Pancreas (tissue), 10 donors: ENCODE results near the gene P3H3. TPM values are rescaled to one million over a fixed set of nuclear protein-coding genes. Genes with fewer than 3 reads are reported as not detected.

Source experiments
- ATAC-seq, 4 donors: fragments of 200-7000 bp; cut with Tn5 transposase; one replicate each; pipeline versions ENCODE4 v1.8.0 to v1.9.1; 2020; ENCODE audit warnings: mild to moderate bottlenecking in 4 of 4, moderate library complexity in 4 of 4
- DNase-seq, 6 donors: peaks; one replicate each; pipeline ENCODE4 v3.0.0-alpha.2; 2020
- FAIRE-seq: peaks from 2 replicates; lab custom pipeline; 2012; peaks lifted over from hg19 to GRCh38; lab: Jason Lieb, UNC
- H3K27ac ChIP-seq, 4 donors: fragments of 200-600 bp; sonication (generic); 1 replicate in 3 of 4; 2 replicates in 1 of 4; pipeline versions ENCODE4 v1.5.0 to v1.8.0; 2020
- H3K27me3 ChIP-seq, 4 donors: fragments of 200-600 bp; one replicate each; pipeline ENCODE4 v1.8.0; 2021
- H3K36me3 ChIP-seq, 3 donors: fragments of 200-600 bp; sonication (generic) in 1 of 3; one replicate each; pipeline versions ENCODE4 v1.5.0 to v1.8.0; 2020 to 2021
- H3K4me1 ChIP-seq, 3 donors: fragments of 200-600 bp; one replicate each; pipeline ENCODE4 v1.8.0; 2021
- H3K4me3 ChIP-seq, 4 donors: fragments of 200-600 bp; sonication (generic) in 2 of 4; one replicate each; pipeline versions ENCODE4 v1.5.0 to v1.8.0; 2020 to 2021
- H3K9me3 ChIP-seq, 4 donors: fragments of 200-600 bp; one replicate each; pipeline ENCODE4 v1.8.0; 2021
- CTCF ChIP-seq, 4 donors: fragments of 200-600 bp; sonication (generic) in 3 of 4; IDR thresholded peaks; one replicate each; pipeline versions ENCODE4 v1.5.0 to v1.8.0; 2021; ENCODE audit warnings: antibody characterized with exemption in 4 of 4
- WGBS, 2 donors: extraction: QIAGEN DNeasy Blood & Tissue Kit; methylation state at CpG; one replicate each; pipeline ENCODE4 v1.1.7; 2013; 5-methylcytosine and 5-hydroxymethylcytosine counted together
- intact Hi-C, 3 donors: fragments of 100-400 bp; cut with DNase I; formaldehyde crosslinking; loops; one replicate each; pipeline versions ENCODE4 v1.11.1 to v1.14.2; 2022
- polyA plus RNA-seq, 2 donors: library from polyadenylated mRNA; stranded (reverse); fragments of 200-250 nt; gene quantifications; one replicate each; pipeline ENCODE4 v1.2.3, GENCODE V29; 2013
- total RNA-seq, 6 donors: library from RNA; stranded (reverse); fragmentation: NEBNext Ultra II Directional in 4 of 6; extraction: Animal tissue kit (Norgen Biotek cat#: 25700) in 4 of 6; gene quantifications; one replicate each; pipeline versions ENCODE4 v1.2.1 to v1.2.4, GENCODE V29; 2021 to 2023
- donor health status: healthy with polysubstance abuse.
- donor health status: DM: no; HTN: no; CAD: no; lungs with moderate emphysema.
- donor health status: DM: no; HTN: no; CAD: no.
- donor health status: control.
- donor health status: control.
- donor health status: Bipolar disorder and iron deficiency.
- donor health status: DM: yes; HTN: yes; CAD: no.
- donor health status: DM: no; HTN: no; CAD: no.
- donor health status: DM: no; HTN: no; CAD: no.
- donor health status: DM: yes; HTN: yes; CAD: no.

P3H3 gene
- total and polyA plus RNA-seq, 8 donors, result 5.6 to 32.8 (median 10.2) TPM

DNA sequence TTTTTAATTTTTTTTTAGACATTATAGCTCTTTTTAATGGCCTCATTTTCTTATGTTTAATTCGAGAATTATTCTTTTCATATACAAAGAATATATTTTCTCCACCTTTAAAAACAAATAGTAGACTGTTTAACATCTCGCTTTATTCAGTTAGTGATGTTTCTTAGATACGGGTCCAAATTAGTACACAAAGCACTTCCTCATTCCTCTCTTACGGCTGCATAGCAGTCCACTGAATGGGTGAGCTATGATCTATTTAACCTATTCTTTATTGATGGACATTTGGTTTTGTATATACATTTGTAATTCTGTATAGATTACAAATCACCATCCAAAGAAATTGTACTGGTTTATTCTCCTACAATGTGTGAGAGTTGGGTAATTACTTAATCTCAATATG is 14.8 kb upstream of the P3H3 start:
- WGBS, 2 donors, result 19 to 39% methylated on average over 4 of the region's 4 CpGs
- DNase-seq (no peak), FAIRE-seq (no peak), ATAC-seq (no peak)
- intact Hi-C loops, result no loop called here
- no peak overlapping the region for H3K27ac ChIP-seq
- no peaks in the 10 kb centered on the region for H3K27me3 ChIP-seq
- no peak for TF ChIP-seq CTCF (IDR thresholded peaks at IDR 0.05)
- H3K9me3 ChIP-seq, result no peaks in the 10 kb centered on the region
- no peak overlapping the region for H3K4me3 ChIP-seq
- H3K4me1 ChIP-seq, result no peaks in the 10 kb centered on the region
- H3K36me3 ChIP-seq, result no peaks in the 10 kb centered on the region

DNA sequence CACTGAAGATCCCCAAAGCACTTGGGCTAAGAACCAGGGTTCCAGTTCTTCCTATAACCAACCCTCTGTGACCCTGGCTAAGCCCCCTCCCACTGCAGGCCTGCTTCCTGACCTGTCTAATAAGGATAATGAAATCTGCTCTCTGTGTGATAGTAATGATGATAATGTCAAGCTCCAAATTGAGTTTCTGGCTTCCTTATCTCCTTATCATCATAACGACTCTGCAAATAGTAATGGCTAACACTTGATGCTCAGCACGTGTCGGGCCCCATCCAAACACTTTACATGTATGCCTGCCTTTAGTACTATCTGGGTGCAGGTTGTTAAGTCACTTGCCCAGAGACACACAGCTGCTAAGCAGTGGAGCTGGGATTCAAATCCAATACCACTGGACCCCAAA is 11.6 kb upstream of the P3H3 start:
- no peaks in the 10 kb centered on the region for H3K36me3 ChIP-seq
- WGBS, 2 donors, result 34 to 35% methylated on average over 3 of the region's 3 CpGs
- H3K4me3 ChIP-seq, result no peak overlapping the region
- no peaks in the 10 kb centered on the region for H3K9me3 ChIP-seq
- TF ChIP-seq CTCF (IDR thresholded peaks at IDR 0.05), result no peak
- intact Hi-C loops, result no loop called here
- no peak for DNase-seq
- no peak for ATAC-seq
- H3K27me3 ChIP-seq, result no peaks in the 10 kb centered on the region
- no peaks in the 10 kb centered on the region for H3K4me1 ChIP-seq
- H3K27ac ChIP-seq, result no peak overlapping the region
- no peak for FAIRE-seq

- no peak overlapping the region for H3K27ac ChIP-seq
- H3K9me3 ChIP-seq, result no peaks in the 10 kb centered on the region
- FAIRE-seq (no peak), DNase-seq (peak in 1 of 6 donors; percentile 38), ATAC-seq (no peak)
- H3K36me3 ChIP-seq, result no peaks in the 10 kb centered on the region
- H3K4me1 ChIP-seq, result no peaks in the 10 kb centered on the region
- intact Hi-C loops, result no loop called here
- TF ChIP-seq CTCF (IDR thresholded peaks at IDR 0.05), result no peak
- WGBS, 2 donors, result 58 to 68% methylated on average over 8 of the region's 8 CpGs
- no peaks in the 10 kb centered on the region for H3K27me3 ChIP-seq
- no peak overlapping the region for H3K4me3 ChIP-seq
These were observed 11.1 kb upstream of the P3H3 start for GRCh38 chr12:6817098-6817497.

GRCh38 chr12:6817662-6818157 is 10.5 kb upstream of the P3H3 start:
- WGBS, 2 donors, result 68 to 85% methylated on average over 20 of the region's 20 CpGs
- Histone ChIP-seq H3K27ac (no peak overlapping the region), H3K4me1 (no peaks in the 10 kb centered on the region), H3K36me3 (no peaks in the 10 kb centered on the region), H3K9me3 (no peaks in the 10 kb centered on the region), H3K27me3 (peaks cover 0 to 3% (median 0%) of the 10 kb centered on the region in 4 donors), H3K4me3 (no peak overlapping the region)
- TF ChIP-seq CTCF (IDR thresholded peaks at IDR 0.05), result no peak
- intact Hi-C loops, result no loop called here
- FAIRE-seq (no peak), DNase-seq (no peak), ATAC-seq (no peak)

GRCh38 chr12:6818222-6818621 is 10.0 kb upstream of the P3H3 start:
- H3K27ac ChIP-seq, result no peak overlapping the region

More at GRCh38 chr12:6818222-6818621, 10.0 kb upstream of the P3H3 start:
- H3K36me3 ChIP-seq, result no peaks in the 10 kb centered on the region
- H3K9me3 ChIP-seq, result no peaks in the 10 kb centered on the region
- intact Hi-C loops, result no loop called here
- DNase-seq (peak in 1 of 6 donors; percentile 41), FAIRE-seq (no peak), ATAC-seq (peak in 2 of 4 donors; percentile 15 to 40)
- no peak for TF ChIP-seq CTCF (IDR thresholded peaks at IDR 0.05)
- WGBS, 2 donors, result 40 to 49% methylated on average over 10 of the region's 10 CpGs
- H3K4me1 ChIP-seq, result no peaks in the 10 kb centered on the region
- H3K4me3 ChIP-seq, result no peak overlapping the region
- H3K27me3 ChIP-seq, result peaks cover 0 to 3% (median 0%) of the 10 kb centered on the region in 4 donors
